ENCODE results near the gene ETS2. TPM values are rescaled to one million over a fixed set of nuclear protein-coding genes. Genes with fewer than 3 reads are reported as not detected.

The ETS2 gene
- total RNA-seq, 1 experiment from 2014 or later = 35.3 TPM

GRCh38 chr21:38774586-38775285 is 31.0 kb upstream of the ETS2 start:
- Mint-ChIP-seq H3K4me3 (no peak overlapping the region), H3K9me3 (peaks cover 14 to 17% of the 10 kb centered on the region in 2 experiments)
- TF ChIP-seq CTCF (conservative IDR thresholded peaks at IDR 0.05) = no peak

More at GRCh38 chr21:38774586-38775285, 31.0 kb upstream of the ETS2 start:
- H4K5ac ChIP-seq (ENCODE audit: insufficient read length, low read depth, low read length) = no peak overlapping the region
- H3K79me2 ChIP-seq (ENCODE audit: insufficient read depth, low read length) = no peaks in the 10 kb centered on the region
- H3K27ac ChIP-seq (ENCODE audit: insufficient read length, low read depth, low read length) = no peak overlapping the region
- no peaks in the 10 kb centered on the region for H4K20me1 ChIP-seq (ENCODE audit: control insufficient read depth, insufficient read depth, insufficient read length)
- no peaks in the 10 kb centered on the region for H3K79me1 ChIP-seq (ENCODE audit: insufficient read depth, low read depth, low read length, poor library complexity, severe bottlenecking)
- H3K27me3 ChIP-seq (ENCODE audit: insufficient read depth, low read length) = no peaks in the 10 kb centered on the region
- H3K27me3 Mint-ChIP-seq (ENCODE audit: low read depth) = peaks cover 4% of the 10 kb centered on the region
- H3K4me2 ChIP-seq (ENCODE audit: insufficient read depth, insufficient read length, low read length) = no peak overlapping the region
- no peak overlapping the region for H4K91ac ChIP-seq (ENCODE audit: insufficient read length, low read depth, low read length)
- no peaks in the 10 kb centered on the region for H3K23me2 ChIP-seq (ENCODE audit: insufficient read length, low read depth, low read length, poor library complexity, severe bottlenecking)
- no peak overlapping the region for H3K56ac ChIP-seq (ENCODE audit: insufficient read length, low read depth, low read length)
- no CpG with 5 or more reads among the region's 12 CpGs for WGBS (ENCODE audit: extremely low coverage, insufficient read length, low lambda C conversion rate)
- no peak overlapping the region for H2AFZ ChIP-seq (ENCODE audit: low read length)
- H3K4ac ChIP-seq (ENCODE audit: low read depth, low read length) = no peak overlapping the region
- no peaks in the 10 kb centered on the region for H3K4me1 Mint-ChIP-seq
- H2BK15ac ChIP-seq (ENCODE audit: low read depth, low read length) = no peak overlapping the region
- H3K36me3 Mint-ChIP-seq (ENCODE audit: insufficient read depth in 1 of 3, low read depth in 3 of 3) = peaks cover 2 to 10% (median 5%) of the 10 kb centered on the region in 3 experiments; a peak in 4 of 7 replicates
- no peak overlapping the region for H2BK120ac ChIP-seq (ENCODE audit: low read depth, low read length, poor library complexity, severe bottlenecking)
- H3K23ac ChIP-seq (ENCODE audit: insufficient read length, low read depth, low read length) = no peak overlapping the region
- H2AK5ac ChIP-seq (ENCODE audit: insufficient read length, low read length) = no peak overlapping the region
- H3K9me3 ChIP-seq (ENCODE audit: control insufficient read depth, low read depth, low read length) = no peaks in the 10 kb centered on the region
- no peak overlapping the region for H3K27ac Mint-ChIP-seq
- H3K4me1 ChIP-seq (ENCODE audit: insufficient read depth, low read length) = no peaks in the 10 kb centered on the region
- no peak overlapping the region for H3K14ac ChIP-seq (ENCODE audit: insufficient read depth, low read length)
- no peak overlapping the region for H3K9ac ChIP-seq (ENCODE audit: extremely low read depth, insufficient read length, low read length)
- no peak overlapping the region for H2BK5ac ChIP-seq (ENCODE audit: insufficient read length, low read length)
- H2BK12ac ChIP-seq (ENCODE audit: insufficient read length, low read depth, low read length) = no peak overlapping the region
- DNase-seq = no peak
- no peak overlapping the region for H3T11ph ChIP-seq (ENCODE audit: low read length)
- no peak overlapping the region for H4K8ac ChIP-seq (replicated peaks; ENCODE audit: insufficient read length, low read depth, low read length)
- no peak overlapping the region for H2BK20ac ChIP-seq (ENCODE audit: low read depth, low read length, poor library complexity, severe bottlenecking)
- H3K18ac ChIP-seq (ENCODE audit: insufficient read length, low read depth, low read length) = no peak overlapping the region

Data from H9 (cell line).